Measurements from ENCODE around the gene OR5AR1.
"Not testable (repeated sequence)": the region's sequence is repeated elsewhere in the genome, so short reads cannot be mapped to it uniquely, and the experiment has no call there.

Gene OR5AR1

DNA sequence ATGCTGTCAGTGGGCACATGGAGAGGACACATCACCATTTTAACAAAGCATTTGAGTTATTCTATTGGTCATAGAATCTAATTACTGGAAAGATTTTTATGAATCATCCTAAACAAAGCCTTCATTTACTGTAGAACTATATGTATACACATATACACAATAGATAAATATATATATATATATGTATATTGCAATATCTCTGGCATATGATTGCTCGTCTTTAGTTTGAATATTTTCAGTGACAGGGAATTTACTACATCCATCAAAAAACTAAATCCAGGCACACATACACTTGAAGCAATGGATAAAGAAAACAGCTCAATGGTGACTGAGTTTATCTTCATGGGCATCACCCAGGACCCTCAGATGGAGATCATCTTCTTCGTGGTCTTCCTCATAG, at the start of gene OR5AR1:
Gene OR5AR1 (plus strand): TSS at position 301 of the 400 bp plus-strand sequence. CDS start 0 bp downstream, at position 301.
- DNase-seq = no peak

DNA sequence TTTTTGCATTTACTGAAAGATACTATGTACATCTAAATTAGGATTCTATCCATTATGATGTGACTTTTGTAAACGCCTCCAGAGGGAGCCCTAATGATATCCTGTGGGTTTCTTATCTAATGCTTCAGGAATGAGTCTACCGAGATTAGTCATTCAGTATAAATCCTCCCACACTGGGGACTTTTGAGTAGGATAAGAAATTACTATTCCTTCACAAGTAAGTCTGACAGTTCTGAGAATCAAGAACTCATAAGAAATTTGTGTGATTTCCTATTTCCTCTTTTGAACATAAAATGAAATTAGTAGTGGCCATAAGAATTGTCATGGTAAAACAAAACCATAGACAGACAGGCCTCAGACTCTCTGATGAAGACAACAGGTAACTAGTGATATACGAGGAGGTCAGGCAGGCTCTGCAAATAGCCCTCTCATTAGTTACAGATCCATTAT, 38.8 kb upstream of the OR5AR1 start:
- peak; percentile 27 for DNase-seq

DNA sequence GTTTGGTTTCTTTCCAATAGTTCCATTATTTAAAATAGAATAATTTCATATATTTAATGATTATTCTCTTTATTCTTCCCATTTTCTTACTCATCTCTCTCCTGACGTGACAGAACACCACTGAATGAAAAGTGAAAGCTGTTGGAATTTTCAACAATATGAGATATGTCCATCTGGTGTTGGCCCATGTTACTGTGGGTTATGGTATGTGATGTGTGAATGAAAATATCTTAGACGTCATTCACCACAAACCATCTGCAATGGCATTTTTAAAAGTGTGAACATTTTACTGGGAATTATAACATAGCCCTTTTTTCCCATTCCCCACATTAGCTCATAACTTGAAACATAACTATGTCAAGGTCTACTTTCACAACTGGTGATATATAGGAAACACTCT, 37.5 kb upstream of the OR5AR1 start:
- no peak for DNase-seq

DNA sequence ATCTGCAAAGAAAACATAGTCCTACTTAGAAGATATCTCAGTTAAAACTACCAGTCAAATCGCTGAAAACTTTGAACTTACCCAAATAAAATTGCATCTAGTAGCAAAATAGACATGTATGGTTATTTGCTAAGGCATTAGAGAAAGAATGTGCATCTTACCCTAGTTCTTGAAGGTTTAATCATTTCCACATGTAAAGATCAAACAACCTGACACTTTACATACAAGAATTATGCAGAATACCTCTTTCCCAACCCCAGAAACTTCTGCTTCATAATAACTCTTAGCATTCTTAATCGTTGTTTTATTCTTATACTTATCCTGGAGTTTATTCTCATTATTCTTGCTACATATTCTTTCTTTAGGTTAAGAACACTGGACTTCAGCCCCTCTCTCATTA, 31.2 kb upstream of the OR5AR1 start:
- DNase-seq = no peak

DNA sequence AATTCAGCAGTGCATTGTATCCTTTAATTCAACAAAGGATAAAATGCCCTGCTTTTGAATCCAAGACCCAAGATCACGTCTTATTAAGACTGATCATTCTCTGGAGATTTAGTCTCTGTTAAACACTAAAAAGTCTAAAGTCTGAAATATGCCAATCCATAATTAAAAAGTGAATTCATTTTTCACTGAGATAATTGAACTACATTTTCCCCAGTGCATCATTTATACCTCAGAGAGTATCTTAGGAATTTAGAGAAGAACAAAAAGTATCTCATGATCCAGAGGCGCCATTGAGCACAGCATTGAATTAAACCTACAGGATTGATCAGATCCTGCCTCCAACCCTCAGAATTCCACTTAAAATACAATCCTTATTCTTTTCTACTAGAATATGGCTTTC, 26.6 kb upstream of the OR5AR1 start:
- no peak for DNase-seq

DNA sequence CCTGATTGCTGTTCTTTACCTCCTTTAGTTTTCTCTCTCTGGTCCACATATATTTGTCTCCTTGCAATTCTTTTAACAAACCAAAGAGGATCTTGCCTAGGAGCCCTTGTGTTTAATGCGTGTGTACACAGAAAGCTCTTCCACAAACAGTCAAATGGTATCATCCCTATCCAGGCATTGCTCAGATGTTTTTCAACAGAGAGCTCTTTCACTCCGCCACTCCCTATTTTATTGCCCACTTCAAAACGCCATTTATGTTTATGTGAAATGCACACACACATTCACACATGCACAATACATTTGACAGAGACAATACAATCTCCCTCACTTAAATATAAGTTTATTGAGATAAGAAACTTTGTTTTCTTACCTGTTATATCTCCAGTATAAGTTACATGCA, 26.0 kb upstream of the OR5AR1 start:
- DNase-seq = no peak

DNA sequence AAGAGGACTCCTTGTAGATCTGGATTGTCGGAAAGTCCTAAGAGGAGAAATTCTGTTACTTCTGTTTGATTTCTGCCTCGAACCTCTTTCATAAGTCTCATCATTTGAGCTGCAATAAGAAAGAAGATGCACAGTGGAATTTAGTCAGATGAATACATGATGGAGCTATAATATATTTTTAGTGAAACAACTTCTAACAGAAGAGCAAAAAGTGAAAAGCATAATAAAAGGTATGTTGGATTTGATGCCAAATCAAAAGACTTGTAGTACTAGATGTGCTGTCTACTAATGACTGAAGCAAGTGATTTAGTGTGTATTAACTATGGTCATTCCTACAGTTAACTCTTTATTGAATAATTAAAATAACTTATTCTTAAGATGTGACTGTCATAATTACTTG, 21.1 kb upstream of the OR5AR1 start, which contains the start of gene OR5AP2:
Gene OR5AP2 (minus strand): TSS at position 101 of the 400 bp plus-strand sequence. CDS start 0 bp downstream, at position 101.
- DNase-seq = no peak

DNA sequence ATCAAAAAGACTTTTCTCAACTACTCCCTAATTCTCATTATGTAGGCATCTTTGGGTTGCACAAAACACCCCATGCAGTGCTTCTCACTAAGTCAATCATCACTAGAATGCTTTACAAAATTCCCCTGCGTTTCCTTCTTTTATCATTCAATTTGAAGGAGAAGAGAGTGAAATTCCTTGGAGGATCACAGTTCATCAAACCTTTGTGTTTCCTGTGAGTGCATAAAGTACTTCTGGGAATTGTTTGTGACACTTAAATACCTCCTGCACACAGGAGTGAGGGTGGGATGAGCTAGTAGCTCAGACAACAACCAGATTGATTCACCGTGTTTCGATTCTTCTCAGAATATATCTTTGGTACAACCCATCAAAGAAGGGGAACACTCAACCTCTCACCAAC, 3.7 kb upstream of the OR5AR1 start:
- DNase-seq = no peak

DNA sequence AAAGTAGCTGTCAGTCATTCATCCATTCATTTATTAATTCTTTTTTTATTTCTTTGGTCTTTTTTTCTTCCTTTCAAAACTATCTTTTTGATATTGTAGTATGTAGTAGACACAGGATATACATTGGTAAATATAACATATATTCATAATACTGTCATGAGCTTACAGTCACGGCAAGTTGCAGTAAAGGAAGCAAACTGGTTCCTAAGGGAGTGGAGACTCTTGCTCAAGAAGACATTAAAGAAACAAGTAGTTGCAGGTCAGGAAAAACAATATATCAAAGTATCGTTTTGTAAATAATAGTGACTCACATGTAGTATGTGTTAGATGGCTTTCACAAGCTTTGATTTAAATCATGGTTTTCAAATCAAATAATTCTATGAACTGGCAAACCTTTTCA, 7.5 kb downstream of the OR5AR1 start:
- DNase-seq = no peak

DNA sequence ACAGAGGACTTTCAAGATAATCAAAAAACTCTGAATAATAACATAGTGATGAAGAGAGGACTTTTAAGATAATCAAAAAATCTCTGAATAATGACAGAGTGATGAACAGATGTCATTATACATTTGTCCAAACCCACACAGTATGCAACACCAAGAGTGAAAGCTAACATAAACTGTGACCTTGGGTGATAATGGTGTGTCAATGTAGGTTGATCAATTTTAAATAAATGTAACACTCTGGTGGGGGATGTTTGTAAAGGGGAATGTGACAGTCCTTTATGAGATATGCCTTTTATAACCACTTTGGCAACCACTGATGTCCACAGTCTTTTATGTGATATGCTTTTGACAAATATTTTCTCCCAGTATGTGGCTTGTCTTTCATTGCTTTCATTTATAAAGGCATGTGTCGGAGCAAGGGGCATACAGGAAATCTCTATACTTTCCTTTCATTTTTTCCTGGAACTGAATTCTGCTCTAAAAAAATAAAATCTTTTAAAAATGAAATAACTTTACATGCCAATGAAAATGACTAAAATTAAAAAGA, 25.1 kb downstream of the OR5AR1 start:
- DNase-seq = no peak

DNA sequence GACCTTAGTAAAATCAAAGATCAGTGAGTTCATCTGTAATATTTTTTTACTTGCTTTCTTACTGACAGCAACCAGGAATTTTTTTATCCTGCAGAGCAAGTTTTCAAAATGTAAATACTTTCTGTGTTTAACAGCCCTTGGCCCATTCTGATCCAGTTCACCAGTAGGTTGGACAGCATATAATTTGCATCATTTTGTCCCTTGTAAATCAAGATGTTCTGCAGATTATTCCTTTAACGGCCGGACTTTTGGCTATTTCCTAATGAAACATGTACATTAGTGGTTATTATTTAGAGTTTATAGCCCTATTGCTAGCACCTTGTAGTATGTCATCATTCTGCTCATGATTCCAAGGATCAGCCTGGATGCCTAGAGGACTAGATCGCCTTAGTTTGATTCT, 27.7 kb downstream of the OR5AR1 start:
- DNase-seq = not testable (repeated sequence)

DNA sequence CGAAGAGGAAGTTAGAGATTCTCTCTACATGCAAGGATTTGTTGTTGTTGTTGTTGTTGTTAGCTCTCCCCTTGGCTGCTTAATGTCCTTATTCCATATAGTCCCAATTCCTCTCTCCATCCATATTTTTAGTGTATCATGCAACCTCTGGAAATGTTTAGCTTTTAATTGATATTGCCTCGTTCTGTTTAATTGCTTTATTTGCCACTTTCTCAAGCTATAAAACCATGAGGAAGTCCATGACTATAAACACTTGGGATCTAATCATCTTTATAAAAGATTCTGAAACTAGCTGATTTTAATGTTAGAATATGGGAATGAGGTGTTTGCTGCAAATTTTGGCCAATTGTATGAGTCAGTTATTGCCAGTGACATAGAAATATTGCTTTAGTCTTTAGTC, 29.9 kb downstream of the OR5AR1 start:
- DNase-seq = no peak

DNA sequence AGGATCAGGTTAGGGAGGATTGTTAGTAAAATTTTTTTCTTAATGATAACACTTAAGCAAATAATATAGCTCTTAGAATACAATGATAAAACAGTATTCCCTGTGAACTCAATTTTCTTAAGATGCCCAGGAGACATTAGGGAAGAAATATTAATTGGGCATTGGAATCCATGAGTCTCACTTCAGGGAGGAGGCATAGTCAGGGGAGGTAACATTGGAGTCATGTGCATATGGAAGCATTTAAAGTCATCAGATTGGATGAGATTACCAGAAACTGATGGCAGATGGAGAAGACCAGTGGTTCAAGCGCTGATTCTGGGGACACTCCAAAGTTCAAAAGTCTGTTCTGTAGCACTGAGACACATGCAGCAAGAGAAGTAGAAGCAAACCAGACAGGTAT, 35.3 kb downstream of the OR5AR1 start, which contains the start of gene OR9G1:
Gene OR9G1 (plus strand): TSS at position 301 of the 400 bp plus-strand sequence. CDS start 1,293 bp downstream, outside the sequence.
- no peak for DNase-seq

DNA sequence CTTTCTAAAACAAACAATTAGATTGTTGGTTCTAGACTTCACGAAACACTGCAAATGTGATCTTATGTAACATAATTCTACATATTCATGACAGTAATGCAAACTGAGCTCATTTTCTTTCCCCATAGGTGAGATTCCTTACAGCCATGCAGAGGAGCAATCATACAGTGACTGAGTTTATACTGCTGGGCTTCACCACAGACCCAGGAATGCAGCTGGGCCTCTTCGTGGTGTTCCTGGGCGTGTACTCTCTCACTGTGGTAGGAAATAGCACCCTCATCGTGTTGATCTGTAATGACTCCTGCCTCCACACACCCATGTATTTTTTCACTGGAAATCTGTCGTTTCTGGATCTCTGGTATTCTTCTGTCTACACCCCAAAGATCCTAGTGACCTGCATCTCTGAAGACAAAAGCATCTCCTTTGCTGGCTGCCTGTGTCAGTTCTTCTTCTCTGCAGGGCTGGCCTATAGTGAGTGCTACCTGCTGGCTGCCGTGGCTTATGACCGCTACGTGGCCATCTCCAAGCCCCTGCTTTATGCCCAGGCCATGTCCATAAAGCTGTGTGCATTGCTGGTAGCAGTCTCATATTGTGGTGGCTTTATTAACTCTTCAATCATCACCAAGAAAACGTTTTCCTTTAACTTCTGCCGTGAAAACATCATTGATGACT, 36.9 kb downstream of the OR5AR1 start:
- no peak for DNase-seq

DNA sequence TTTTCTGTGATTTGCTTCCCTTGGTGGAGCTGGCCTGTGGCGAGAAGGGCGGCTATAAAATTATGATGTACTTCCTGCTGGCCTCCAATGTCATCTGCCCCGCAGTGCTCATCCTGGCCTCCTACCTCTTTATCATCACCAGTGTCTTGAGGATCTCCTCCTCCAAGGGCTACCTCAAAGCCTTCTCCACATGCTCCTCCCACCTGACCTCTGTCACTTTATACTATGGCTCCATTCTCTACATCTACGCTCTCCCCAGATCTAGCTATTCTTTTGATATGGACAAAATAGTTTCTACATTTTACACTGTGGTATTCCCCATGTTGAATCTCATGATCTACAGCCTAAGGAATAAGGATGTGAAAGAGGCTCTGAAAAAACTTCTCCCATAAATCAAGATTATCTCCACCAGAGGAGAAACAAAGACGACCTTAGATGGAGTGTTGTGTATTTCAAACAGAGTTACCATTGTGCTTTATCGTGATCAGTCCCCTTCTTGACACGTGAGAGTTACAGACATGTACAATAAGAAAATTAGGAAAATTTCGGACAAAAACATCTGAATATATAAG, 37.5 kb downstream of the OR5AR1 start:
- no peak for DNase-seq

DNA sequence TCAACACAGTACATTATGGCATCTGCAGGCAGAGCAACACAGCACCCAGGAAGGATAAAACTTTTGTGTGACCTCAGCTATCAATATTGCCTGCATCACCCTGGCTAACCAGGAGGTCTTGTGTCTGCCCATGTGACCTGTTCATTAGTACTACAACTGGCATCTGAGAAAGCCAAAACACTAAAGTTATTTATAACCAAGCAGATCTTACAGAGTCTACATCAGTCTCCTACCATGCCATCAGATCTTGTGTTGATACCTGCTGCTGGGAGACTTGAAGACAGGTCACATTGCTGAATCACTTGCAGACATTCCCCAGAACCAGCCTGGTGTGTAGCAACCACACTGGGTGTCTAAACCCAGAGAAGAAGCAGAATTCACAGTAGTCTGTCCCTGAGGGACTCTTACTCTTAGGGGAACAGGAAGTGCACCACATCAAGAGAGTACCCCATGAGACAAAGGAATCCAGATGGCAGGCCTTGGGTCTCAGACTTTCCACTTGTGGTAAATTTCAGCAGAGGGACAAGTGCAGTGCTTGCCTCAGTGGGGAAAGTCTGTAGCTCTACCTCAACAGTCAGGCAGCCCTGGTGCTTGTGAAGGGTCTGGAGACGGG, 42.4 kb downstream of the OR5AR1 start:
- no peak for DNase-seq

DNA sequence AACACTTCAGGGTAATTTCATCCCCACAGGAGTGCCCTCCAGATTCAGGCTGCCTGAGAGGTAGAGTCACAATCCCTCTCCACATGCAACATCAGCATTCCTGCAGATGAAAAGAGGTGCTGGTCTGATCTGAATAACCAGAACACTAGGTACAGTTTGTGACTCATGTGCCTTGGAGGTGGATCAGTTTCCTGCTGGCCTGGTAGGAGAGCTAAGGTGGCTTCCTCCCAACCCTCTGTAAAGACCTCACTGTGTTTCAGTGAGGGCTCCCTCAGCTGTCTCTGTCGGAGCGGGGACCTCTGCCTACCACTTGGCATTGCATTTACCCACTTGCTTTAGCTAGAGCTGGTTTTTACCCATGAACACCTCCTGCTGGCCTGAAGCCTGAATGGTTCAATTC, 43.0 kb downstream of the OR5AR1 start:
- DNase-seq = no peak

DNA sequence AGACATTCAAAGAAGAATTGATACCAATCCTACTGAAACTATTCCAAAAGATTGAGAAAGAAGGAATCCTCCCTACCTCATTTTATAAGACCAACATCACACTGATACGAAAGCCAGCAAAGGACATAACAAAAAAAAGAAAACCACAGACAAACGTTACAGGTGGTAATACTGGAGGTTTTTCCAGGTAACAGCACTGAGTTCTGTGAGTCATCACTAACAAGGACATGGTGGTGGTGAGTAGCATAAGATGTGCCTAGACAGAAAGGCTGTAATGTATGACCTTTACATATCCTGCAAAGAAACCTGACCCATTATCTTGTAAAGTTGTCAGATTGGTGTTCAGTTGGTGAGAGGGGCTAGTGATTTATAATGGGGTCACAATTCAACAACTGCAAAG, 50.7 kb downstream of the OR5AR1 start:
- no peak for DNase-seq
